Karpas-422 (cell line): ENCODE measurements around the gene SLX1A. TPM values are rescaled to one million over a fixed set of nuclear protein-coding genes. Genes with fewer than 3 reads are reported as not detected.
"Not testable (repeated sequence)": the region's sequence is repeated elsewhere in the genome, so short reads cannot be mapped to it uniquely, and the experiment has no call there.

Experiments used
- DNase-seq: peaks from one replicate; pipeline ENCODE4 v3.0.0-alpha.2; 2015
- H2AFZ ChIP-seq: fragments of 200-600 bp; sonication (generic); 2 replicates; pipeline ENCODE4 v1.6.1; 2014; ENCODE audit warnings: antibody characterized with exemption, low read length, mixed read lengths
- H3K27ac ChIP-seq: fragments of 200-600 bp; sonication (generic); 2 replicates; pipeline ENCODE4 v1.5.1; 2014; ENCODE audit warnings: mild to moderate bottlenecking, low read length, moderate library complexity
- H3K27me3 ChIP-seq: fragments of 200-600 bp; sonication (generic); 2 replicates; pipeline ENCODE4 v1.6.1; 2014; ENCODE audit warnings: low read length, mixed read lengths
- H3K36me3 ChIP-seq: fragments of 200-600 bp; sonication (generic); 2 replicates; pipeline ENCODE4 v1.6.1; 2014; ENCODE audit warnings: low read length, mixed read lengths; ENCODE audit not compliant: insufficient read depth
- H3K4me1 ChIP-seq: fragments of 200-600 bp; sonication (generic); 2 replicates; pipeline ENCODE4 v1.6.1; 2014; ENCODE audit warnings: mild to moderate bottlenecking, low read length, mixed read lengths
- H3K4me2 ChIP-seq: fragments of 200-600 bp; sonication (generic); 2 replicates; pipeline ENCODE4 v1.6.1; 2014; ENCODE audit warnings: low read length, low read depth, mild to moderate bottlenecking; ENCODE audit not compliant: poor library complexity, severe bottlenecking
- H3K4me3 ChIP-seq: fragments of 200-600 bp; sonication (generic); 2 replicates; pipeline ENCODE4 v1.5.1; 2014; ENCODE audit warnings: mild to moderate bottlenecking, antibody characterized with exemption, low read length, mixed read lengths
- H3K79me2 ChIP-seq: fragments of 200-600 bp; sonication (generic); 2 replicates; pipeline ENCODE4 v1.6.1; 2014; ENCODE audit warnings: mild to moderate bottlenecking, low read length, mixed read lengths
- H3K9ac ChIP-seq: fragments of 200-600 bp; sonication (generic); 2 replicates; pipeline ENCODE4 v1.6.0; 2014; ENCODE audit warnings: low read length
- H3K9me2 ChIP-seq: fragments of 200-600 bp; sonication (generic), shearing (Covaris generic); replicated peaks from 2 replicates; pipeline ENCODE4 v1.6.0; 2014; ENCODE audit warnings: mild to moderate bottlenecking, low read length, moderate library complexity; ENCODE audit not compliant: insufficient read depth
- H3K9me3 ChIP-seq: fragments of 300-700, 200-600 bp; sonication (generic); 2 replicates; pipeline ENCODE4 v1.6.1; 2014; ENCODE audit warnings: low read length, mixed read lengths
- H4K20me1 ChIP-seq: fragments of 200-600 bp; sonication (generic); 2 replicates; pipeline ENCODE4 v1.6.1; 2014; ENCODE audit warnings: mild to moderate bottlenecking, antibody characterized with exemption, low read length, low read depth; ENCODE audit not compliant: insufficient read depth
- total RNA-seq: library from RNA; depleted of rRNA; stranded (reverse); fragments of >200 nt; shearing (Covaris generic); gene quantifications from 2 replicates; pipeline ENCODE4 v1.2.3, GENCODE V29; 2014; ENCODE audit warnings: low replicate concordance

Gene SLX1A
- total RNA-seq, 1 experiment from 2014 or later: 18.3 TPM

- not testable (repeated sequence) for H3K9me2 ChIP-seq, H3K27ac ChIP-seq, H3K27me3 ChIP-seq, H3K9ac ChIP-seq, H3K9me3 ChIP-seq, H3K36me3 ChIP-seq, H3K4me3 ChIP-seq, H3K4me2 ChIP-seq, H2AFZ ChIP-seq, DNase-seq, H3K79me2 ChIP-seq, H4K20me1 ChIP-seq, H3K4me1 ChIP-seq
Observed at GRCh38 chr16:30199049-30199448, 5.4 kb downstream of the SLX1A start, which contains the start of gene SULT1A3. TSS of gene SULT1A3 (plus strand) at chr16:30199255. CDS start at chr16:30200729, 1,474 bp downstream.

- H3K79me2 ChIP-seq, H3K27me3 ChIP-seq, H3K4me1 ChIP-seq, DNase-seq, H3K9me2 ChIP-seq, H3K36me3 ChIP-seq, H3K9ac ChIP-seq, H2AFZ ChIP-seq, H3K4me3 ChIP-seq, H3K27ac ChIP-seq, H3K9me3 ChIP-seq, H4K20me1 ChIP-seq, H3K4me2 ChIP-seq: not testable (repeated sequence)
Observed at GRCh38 chr16:30199608-30200343, 6.1 kb downstream of the SLX1A start.

GRCh38 chr16:30205541-30206236 is 12.0 kb downstream of the SLX1A start:
- H3K9ac ChIP-seq, H3K4me1 ChIP-seq, H3K4me2 ChIP-seq, H3K79me2 ChIP-seq, H3K27me3 ChIP-seq, H3K9me3 ChIP-seq, H3K36me3 ChIP-seq, DNase-seq, H3K4me3 ChIP-seq, H4K20me1 ChIP-seq, H3K9me2 ChIP-seq, H3K27ac ChIP-seq, H2AFZ ChIP-seq: not testable (repeated sequence)

- not testable (repeated sequence) for H3K79me2 ChIP-seq, DNase-seq, H3K9ac ChIP-seq, H2AFZ ChIP-seq, H3K4me3 ChIP-seq, H3K9me3 ChIP-seq, H4K20me1 ChIP-seq, H3K27ac ChIP-seq, H3K4me2 ChIP-seq, H3K9me2 ChIP-seq, H3K36me3 ChIP-seq, H3K27me3 ChIP-seq, H3K4me1 ChIP-seq
Observed at GRCh38 chr16:30206252-30206651, 12.6 kb downstream of the SLX1A start.

- H3K9ac ChIP-seq, H3K9me2 ChIP-seq, H4K20me1 ChIP-seq, H3K9me3 ChIP-seq, H3K36me3 ChIP-seq, H3K27me3 ChIP-seq, H3K4me2 ChIP-seq, DNase-seq, H3K79me2 ChIP-seq, H2AFZ ChIP-seq, H3K4me1 ChIP-seq, H3K4me3 ChIP-seq, H3K27ac ChIP-seq: not testable (repeated sequence)
Observed at GRCh38 chr16:30207063-30207704, 13.5 kb downstream of the SLX1A start.

GRCh38 chr16:30209032-30209431 is 15.4 kb downstream of the SLX1A start:
- not testable (repeated sequence) for H2AFZ ChIP-seq, H3K9me2 ChIP-seq, H3K9ac ChIP-seq, H3K36me3 ChIP-seq, H3K9me3 ChIP-seq, H3K27ac ChIP-seq, H3K27me3 ChIP-seq, H3K4me1 ChIP-seq, H4K20me1 ChIP-seq, H3K4me2 ChIP-seq, H3K4me3 ChIP-seq, H3K79me2 ChIP-seq, DNase-seq

GRCh38 chr16:30211414-30211813 is 17.7 kb downstream of the SLX1A start:
- H3K9ac ChIP-seq, H3K4me2 ChIP-seq, H3K4me3 ChIP-seq, H3K9me3 ChIP-seq, H3K9me2 ChIP-seq, DNase-seq, H3K36me3 ChIP-seq, H2AFZ ChIP-seq, H3K4me1 ChIP-seq, H3K27ac ChIP-seq, H4K20me1 ChIP-seq, H3K79me2 ChIP-seq, H3K27me3 ChIP-seq: not testable (repeated sequence)

- H3K4me2 ChIP-seq, H2AFZ ChIP-seq, H3K4me1 ChIP-seq, H4K20me1 ChIP-seq, DNase-seq, H3K9ac ChIP-seq, H3K27me3 ChIP-seq, H3K9me3 ChIP-seq, H3K9me2 ChIP-seq, H3K4me3 ChIP-seq, H3K27ac ChIP-seq, H3K79me2 ChIP-seq, H3K36me3 ChIP-seq: not testable (repeated sequence)
Observed at GRCh38 chr16:30217082-30217481, 23.4 kb downstream of the SLX1A start.
